Stimulated activated CD4-positive, alpha-beta T cell treated with anti-CD3 and anti-CD28 coated beads, Interleukin-12 subunit alpha, Interleukin-12 subunit beta, amount 100 ng/mL, for 4 hours (primary cell): ENCODE results near the gene AGO4.
"Not testable (repeated sequence)": the region's sequence is repeated elsewhere in the genome, so short reads cannot be mapped to it uniquely, and the experiment has no call there.

ENCODE experiments used
- DNase-seq: peaks from one replicate; pipeline ENCODE4 v3.0.0-alpha.2; 2020

The AGO4 gene

DNA sequence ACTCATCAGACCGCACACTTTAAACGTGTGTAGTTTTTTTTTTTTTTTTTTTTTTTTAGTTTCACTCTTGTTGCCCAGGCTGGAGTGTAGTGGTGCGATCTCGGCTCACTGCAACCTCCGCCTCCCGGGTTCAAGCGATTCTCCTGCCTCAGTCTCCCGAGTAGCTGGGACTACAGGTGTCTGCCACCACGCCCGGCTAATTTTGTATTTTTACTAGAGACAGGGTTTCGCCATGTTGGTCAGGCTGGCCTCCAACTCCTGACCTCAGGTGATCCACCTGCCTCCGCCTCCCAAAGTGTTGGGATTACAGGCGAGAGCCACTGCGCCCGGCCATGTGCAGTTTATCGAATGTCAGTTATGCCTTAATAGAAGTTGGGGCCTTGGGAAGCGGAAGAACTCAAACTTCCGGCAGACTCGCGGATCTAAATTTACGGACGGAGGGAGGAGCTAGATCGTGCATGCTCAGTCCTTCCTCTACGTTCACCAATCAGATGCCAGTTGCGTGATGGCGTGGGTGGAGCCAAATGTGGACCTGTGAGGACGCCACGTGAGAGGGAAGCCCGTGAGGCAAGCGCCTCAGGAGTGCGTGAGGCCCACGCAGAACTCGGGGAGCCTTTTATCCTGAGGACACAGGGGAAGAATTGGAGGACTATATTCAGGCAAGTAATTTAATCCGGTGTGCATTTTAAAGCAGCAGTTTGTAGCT lies 61.6 kb downstream of the AGO4 start:
- DNase-seq, result not testable (repeated sequence)

DNA sequence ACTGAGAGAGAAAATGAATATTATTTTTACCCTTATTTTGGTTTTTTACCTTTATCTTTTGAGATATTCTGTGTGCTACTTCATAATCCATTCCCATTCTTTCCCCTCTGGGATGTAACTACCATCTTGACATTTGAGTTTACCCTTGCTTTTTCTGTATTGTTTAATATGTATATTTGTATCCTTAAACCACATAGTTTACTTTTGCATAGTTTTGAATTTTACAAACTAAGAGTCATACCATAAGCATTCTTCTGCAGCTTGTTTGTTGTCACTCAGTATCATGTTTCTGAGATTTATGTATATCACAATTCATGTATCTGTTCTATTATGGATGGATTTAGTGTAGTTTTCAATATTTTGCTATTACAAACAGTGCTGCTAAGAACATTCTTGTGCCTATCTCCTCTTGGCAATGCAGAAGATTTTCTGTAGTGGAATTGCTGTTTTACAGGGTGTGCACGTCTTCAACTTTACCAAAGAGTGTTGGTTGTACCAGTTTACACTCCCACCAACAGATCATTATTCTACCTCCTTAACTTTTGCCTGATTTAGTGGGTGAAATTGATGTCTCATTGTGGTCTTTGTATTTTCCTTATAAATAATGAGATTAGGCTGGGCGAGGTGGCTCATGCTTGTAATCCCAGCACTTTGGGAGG lies 63.0 kb downstream of the AGO4 start:
- no peak for DNase-seq

DNA sequence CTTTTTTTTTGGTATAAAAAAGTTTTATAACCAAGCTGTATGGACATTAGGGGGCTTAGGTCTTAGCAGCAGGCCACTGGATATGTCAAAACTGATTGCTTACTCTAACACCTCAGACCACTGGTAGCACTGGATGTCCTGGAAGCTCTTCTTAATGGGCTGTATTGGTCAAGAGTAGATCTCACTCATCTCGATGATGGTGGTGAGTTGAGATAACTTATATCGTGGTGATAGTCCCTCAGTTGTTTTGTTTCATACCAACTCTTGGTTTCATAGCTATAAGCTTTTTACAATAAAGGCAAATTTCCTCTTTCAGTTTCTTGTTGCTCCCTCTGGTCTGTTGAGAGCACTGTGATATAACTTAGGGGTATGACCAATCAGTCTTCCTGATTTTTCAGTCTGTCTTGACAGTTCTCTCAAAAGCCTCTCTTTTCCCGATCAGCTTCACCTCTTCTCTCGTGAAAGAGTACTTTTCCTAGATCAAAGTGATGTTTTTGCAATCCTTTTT lies 65.5 kb downstream of the AGO4 start:
- DNase-seq, result no peak

DNA sequence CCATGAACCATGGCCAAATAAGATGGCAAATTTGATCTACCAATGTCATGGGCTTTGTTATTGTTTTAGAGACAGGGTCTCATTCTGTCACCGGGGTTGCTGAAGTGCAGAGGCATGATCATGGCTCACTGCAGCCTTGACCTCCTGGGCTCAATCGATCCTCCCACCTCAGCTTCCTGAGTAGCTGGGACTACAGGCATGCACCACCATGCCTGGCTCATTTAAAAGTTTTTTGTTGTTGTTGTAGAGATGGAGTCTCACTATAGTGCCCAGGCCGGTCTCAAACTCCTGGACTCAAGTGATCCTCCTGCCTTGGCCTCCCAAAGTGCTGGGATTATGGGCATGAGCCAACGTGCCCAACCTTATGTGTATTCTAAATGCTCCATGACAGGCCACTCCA lies 66.3 kb downstream of the AGO4 start:
- not testable (repeated sequence) for DNase-seq

DNA sequence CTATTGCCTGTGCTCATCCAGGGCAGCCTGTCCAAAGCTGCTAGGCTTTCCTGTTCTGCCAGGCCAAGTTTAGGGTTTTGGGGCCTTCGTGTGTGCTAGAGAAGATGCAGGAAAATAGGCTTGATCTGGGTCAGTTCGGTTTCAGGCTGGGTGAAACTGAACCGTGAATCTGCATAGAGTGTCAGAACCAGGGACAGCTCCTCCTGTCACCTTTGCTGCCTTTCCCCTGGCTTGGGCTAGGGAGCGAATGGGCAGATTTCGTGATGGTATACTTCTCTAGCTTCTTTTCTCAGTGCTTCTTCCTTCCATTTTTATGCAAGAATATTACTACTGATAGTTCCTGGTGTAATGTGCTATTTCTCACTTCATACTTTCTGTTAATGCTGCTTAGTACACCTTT lies 69.2 kb downstream of the AGO4 start:
- no peak for DNase-seq

DNA sequence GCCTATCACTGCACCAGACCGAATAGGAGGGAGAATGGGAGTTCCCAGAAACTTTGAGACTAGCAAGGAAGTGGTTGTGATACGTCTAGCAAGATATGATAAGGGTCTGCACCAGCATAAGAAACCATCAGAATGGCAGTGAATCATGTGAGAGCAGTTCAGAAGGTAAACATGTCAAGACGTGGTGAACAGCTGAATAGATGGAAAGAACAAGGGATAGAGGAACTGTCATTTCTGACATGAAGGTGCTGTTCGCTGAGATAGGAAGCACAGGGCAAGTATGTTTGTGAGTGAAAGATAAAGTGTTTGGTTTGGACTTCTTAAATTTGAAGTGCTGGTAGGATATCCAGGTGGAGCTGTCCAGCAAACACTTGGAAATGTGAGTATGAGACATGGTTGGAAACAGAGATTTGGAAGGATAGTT lies 74.0 kb downstream of the AGO4 start:
- DNase-seq, result no peak

DNA sequence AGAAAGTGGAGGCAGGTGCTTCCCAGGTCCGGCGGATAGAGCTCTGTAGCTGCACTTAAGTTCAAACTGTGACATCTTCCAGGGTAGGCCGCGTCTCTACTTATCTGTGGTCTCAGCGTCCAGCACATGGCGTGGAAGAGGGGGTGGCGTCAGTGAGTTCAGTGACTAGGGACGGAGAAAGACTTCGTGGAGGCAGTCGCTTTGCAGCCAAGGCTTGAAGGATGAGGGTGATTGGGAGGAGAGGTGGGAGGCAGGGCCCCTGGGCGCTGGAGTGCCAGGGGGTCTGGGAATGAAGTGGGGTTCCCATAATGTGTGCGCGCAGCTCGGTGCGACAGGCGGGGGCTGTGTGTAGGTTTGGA lies 74.7 kb downstream of the AGO4 start:
- DNase-seq, result peak; percentile 2

DNA sequence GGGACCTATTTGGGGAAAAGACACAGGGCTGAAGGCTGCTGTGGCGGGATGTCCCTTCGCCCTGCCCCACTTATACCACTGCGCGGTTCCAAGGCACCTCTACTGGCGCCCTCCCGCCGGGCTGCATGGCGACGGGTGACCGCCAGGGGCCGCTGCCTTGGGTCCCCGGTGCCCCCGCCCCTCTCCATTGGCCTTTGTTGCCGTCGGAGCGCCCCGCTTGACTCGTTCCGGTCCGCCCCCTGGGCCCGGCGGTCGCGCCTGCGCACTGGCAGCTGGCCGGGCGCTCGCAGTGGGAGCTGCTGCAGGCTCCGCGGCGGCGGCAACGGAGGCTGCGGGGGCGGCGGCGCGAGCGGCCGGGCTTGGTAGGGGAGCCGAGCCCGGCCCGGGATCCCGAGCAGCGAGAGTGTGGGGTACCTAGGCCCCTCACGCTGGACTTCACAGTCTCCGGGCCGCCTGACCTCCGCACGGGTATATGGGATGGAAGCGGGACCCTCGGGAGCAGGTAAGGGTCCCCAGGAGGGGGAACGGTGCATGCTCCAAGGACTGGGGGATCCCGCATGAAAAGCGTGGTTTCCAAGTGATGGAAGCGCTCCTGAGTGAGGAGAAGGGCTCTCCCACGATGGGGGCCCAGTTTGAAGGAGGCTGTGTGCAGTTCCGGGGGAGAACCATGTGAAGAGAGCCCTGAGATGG lies 75.3 kb downstream of the AGO4 start, which contains the start of gene AGO1:
TSS of gene AGO1 (plus strand) at position 265 of the 690 bp plus-strand sequence. CDS start at position 478, 213 bp downstream.
- DNase-seq, result peak; percentile 97

DNA sequence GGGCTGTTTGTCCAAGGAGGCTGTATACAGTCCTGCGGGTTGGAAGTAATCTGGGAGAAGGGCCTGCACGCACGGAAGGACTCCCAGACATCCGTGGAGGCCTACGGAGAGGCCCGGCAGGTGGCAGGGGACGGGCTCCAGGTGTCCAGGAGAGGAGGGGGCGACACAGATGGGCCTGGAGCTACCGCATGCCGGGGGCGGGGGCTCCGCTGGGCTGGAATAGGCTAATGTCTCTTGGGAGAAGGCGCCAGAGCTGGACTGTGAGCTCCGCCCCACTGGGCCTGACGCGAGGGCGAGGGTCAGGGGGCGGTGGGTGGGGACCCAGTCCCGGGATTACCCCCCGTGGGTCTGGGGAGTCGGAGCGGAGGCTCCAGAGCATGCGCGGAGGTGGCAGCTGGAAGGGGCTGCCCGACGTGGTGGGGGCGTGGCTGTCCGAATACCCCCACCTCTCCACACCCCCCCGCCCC lies 75.9 kb downstream of the AGO4 start:
- DNase-seq, result peak; percentile 53

DNA sequence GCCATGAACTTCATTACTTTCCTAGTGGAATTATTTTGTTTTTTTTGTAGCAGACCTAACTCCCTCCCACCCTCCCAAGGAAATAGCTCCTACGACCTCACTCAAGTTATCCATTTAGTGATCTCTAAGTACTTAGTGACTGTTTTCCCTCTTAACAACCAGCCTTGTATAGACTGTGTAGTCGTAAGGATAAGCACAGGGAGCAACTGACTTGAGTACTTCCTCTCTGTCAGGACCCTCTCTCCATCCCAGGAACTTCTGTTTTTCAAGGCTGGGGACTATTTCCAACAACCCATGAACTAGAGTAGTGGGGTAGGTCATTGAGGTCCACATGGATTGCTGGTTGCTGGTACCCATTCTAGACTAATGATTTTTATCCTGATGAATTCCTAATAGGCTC lies 77.1 kb downstream of the AGO4 start:
- no peak for DNase-seq

DNA sequence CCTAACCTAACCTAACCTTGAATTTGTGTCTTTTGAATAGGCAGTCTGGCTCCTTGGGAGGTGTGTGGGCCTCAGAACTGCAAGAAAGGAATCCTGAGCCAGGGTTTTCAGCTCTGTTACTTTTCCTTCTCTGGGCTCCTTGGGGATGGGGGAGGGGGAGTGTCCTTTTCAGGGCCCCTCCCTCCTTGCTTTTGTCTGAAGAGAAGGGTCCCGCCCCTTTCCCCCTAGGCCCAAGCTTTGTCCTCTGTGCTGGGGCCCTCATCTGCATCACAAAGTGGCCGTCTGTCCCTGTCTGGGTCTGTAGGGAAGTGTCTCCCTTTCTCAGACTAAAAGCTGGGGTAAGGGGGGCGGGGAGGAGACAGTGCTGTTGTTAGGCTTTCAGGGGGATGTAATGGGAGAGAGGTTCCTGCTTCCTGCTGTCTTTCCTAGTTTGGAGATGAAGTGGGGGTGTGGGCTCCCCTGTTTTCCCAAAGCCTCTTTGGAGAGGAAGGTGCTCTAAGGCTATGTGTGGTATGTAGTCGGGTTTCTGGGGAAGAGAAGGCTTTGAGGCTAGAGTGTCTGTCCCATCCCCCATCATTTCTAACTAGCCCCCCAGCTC lies 78.2 kb downstream of the AGO4 start:
- no peak for DNase-seq

DNA sequence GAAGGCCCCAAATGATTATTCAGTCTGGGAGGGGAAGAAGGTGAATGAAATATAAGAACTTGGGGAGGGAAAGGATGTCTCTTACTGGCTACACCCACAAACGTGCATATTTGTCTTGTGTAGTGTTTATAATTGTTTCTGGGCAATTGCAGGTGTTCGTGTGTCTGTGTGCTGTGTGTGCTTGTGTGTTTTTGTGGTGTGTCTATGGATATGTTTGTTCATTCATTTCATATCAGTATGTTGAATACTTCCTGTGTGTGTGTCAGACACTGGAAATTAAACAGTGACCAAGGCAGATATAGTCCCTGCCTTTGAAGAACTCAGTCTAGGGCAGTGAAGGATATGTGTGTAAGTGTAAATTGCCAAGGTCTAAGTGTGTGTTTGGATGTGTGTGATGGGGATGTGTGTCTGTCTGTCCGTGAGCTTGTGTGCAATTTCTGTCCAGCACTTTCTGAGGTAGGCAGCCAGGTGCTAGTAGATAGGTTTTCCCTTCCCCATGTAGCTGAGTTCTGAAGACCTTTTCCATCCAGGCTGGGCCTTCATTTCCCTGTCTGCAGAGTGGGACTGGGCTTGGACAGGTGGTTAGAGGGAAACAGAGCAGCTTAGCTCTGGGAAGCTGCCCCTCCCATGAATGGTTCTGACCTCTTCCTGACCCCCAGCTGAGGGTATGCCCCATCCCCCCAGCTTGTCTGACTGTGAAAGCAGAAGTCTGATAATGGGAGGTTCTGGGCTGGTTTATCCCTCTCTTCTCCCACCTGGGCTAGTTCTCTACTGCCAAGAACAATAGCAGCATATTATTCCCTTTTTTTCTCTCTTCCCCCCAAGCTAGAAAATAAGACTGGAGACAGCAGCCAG lies 79.0 kb downstream of the AGO4 start:
- no peak for DNase-seq

DNA sequence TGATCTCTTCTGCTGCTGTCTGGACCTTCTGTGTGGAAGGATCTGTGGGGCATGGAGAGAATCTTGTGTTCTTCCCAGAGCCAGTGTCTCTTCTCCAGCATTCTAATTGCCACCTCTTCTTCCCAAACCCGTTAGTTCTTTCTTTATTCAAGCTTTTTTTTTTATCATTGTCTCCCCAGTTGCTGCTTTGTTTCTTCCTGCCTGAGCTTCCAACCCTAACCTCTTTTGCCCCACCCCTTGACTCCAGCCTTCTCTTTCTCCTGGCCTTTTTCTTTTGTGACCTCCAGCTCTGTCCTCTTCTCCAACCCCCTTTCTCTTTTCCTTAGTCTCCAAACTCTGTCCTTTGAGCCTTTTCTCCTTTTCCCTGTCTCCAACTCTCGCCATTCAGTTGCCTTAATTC lies 79.7 kb downstream of the AGO4 start:
- no peak for DNase-seq

DNA sequence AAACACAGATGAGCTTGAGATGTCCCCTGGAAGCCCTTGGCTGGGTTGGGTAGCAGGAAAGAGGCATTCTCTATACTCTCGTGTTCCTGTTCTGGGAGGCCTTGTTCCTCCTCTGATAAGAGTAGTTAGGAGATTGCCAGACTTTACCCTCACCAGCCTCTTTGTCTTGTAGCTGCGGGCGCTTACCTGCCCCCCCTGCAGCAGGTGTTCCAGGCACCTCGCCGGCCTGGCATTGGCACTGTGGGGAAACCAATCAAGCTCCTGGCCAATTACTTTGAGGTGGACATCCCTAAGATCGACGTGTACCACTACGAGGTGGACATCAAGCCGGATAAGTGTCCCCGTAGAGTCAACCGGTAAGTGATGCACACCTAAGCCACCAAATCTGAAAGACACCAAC lies 80.4 kb downstream of the AGO4 start:
- DNase-seq, result no peak

DNA sequence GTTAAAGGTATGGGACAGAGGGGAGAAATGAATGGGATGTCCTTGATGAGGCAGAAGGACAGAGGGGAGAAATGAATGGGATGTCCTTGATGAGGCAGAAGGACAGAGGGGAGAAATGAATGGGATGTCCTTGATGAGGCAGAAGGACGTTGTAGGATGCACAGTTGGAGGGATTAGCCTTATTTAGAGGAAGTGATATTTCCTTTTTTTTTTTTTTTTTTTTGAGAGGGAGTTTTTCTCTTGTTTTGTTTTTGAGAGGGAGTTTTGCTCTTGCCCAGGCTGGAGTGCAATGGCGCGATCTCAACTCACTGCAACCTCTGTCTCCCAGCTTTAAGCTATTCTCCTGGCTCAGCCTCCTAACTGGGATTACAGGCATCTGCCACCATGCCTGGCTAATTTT lies 81.2 kb downstream of the AGO4 start:
- not testable (repeated sequence) for DNase-seq

DNA sequence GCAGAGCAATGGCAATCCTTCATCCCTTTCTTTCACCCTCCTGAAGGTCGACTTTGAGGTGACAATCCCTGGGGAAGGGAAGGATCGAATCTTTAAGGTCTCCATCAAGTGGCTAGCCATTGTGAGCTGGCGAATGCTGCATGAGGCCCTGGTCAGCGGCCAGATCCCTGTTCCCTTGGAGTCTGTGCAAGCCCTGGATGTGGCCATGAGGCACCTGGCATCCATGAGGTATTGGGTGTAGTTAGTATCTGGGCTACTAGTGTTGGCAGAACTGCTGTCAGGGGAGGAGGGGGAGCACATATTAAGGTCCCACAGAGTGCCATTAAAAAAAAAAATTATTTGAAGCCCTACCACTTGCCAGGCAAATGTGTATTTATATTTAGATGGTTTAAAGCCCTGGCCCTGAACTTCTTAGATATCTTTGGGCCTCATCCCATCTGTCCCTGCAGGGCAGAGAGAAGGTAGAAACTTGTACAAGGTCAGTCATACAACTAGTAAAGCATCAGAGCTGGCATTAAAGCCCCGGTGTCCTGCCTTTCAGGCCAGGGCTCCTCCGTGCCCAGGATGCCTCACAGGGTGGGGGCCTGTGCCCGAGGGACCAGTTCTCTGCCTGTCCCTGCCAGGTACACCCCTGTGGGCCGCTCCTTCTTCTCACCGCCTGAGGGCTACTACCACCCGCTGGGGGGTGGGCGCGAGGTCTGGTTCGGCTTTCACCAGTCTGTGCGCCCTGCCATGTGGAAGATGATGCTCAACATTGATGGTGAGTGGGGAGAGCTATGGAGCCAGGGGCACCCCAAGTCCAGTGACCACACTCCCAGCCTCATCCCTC lies 85.4 kb downstream of the AGO4 start:
- DNase-seq, result no peak

DNA sequence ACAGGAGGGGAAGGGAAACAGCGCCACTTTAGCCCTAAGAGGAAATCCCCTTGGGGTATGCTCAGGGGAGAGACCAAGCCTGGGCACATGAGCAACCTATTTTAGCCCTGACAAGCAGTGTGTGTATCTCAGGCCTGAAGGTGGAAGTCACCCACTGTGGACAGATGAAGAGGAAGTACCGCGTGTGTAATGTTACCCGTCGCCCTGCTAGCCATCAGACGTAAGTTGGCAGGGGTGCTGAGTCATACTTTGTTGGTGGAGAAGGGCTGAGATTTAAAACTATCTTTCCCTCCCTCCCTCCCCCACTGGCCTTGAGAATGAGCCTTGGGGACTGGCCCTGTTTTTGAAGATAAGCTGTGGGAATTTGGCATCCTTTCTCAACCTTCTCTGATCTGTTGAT lies 86.4 kb downstream of the AGO4 start:
- no peak for DNase-seq

DNA sequence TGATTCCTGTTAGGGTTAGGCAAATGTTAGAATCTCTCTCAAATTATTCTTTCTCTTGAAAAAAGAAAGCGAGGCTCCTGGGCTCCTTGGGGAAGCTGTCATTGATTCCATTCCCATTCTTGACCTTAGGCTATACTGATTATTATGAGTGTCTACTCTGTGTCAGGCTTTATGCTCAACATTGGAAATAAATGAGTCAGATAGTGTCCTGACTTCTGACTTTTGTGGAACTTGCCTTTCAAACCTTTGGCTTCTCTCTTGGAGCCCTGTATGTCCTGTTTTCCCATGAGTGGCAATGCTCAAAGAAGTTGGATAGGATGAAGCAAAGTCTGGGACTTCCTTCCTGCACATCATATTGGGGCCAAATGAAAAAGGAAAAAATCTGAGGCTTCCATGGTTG lies 86.8 kb downstream of the AGO4 start:
- DNase-seq, result no peak

DNA sequence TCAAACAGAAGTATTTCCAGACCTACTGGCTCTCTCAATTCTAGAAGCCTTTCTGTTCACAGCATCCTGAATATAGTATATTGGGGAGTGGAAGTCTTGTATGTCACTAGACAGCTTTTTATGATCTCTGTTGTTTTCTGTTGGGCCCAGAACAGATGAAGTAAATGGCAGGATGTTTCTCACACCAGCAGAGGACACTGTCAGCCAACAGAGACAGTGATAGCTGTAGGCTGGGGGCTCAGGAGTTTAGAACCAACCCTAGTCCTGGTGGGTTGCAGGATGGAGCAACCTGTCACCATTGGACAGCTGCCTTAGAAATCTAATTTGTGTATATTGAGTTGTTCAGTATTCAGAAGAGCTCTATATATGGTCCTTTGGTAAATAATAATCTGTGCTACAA lies 92.1 kb downstream of the AGO4 start:
- DNase-seq, result no peak

DNA sequence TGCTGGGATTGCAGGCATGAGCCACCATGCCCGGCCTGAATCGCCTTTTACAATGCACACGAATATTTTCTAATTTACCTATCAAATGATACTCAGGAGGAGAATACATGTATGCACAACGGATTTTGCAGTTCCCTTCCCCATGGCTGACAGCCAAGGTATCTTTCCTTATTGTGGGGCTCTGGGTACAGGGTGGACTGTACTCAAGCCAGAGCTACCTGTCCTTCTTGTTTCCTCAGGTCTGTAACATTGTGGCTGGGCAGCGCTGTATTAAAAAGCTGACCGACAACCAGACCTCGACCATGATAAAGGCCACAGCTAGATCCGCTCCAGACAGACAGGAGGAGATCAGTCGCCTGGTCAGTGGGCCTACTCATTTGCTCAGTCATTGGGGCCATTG lies 93.4 kb downstream of the AGO4 start:
- DNase-seq, result no peak

DNA sequence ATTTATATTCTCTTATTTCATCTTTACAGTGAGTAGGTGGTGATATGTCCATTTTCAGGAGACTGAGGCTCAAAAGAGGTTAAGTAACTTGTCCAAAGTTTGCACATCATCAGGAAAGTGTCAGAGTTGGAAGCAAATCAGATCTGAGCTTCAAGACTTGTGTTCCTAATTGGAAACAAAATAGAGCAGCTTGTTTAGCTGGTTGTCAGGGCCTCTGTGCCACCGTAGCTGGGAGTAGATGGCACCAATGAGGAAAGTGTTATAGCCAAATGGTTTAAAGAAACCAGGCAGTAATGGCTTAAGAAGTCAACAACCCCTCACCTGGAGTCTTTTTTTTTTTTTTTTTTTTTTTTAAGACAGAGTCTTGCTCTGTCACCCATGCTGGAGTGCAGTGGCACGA lies 94.9 kb downstream of the AGO4 start:
- no peak for DNase-seq
